Heart right ventricle (tissue), 16 donors: ENCODE measurements around the gene ACP3. TPM values are rescaled to one million over a fixed set of nuclear protein-coding genes. Genes with fewer than 3 reads are reported as not detected.

ENCODE experiments used
- ATAC-seq, 8 donors: fragments of 200-7000 bp; cut with Tn5 transposase; one replicate each; pipeline ENCODE4 v1.9.1; 2020; ENCODE audit warnings: mild to moderate bottlenecking in 8 of 8, moderate library complexity in 8 of 8, moderate number of reproducible peaks in 1 of 8
- DNase-seq, 2 donors: peaks; one replicate each; pipeline ENCODE4 v3.0.0-alpha.2; 2020
- H3K27ac ChIP-seq, 10 donors: fragments of 200-600 bp; sonication (generic) in 2 of 10; one replicate each; pipeline versions ENCODE4 v1.5.0 to v1.8.0; 2020 to 2022; ENCODE audit warnings: mild to moderate bottlenecking in 3 of 10
- H3K27me3 ChIP-seq, 7 donors: fragments of 200-600 bp; one replicate each; pipeline ENCODE4 v1.8.0; 2021 to 2022; ENCODE audit warnings: mild to moderate bottlenecking in 2 of 7
- H3K36me3 ChIP-seq, 9 donors: fragments of 200-600 bp; sonication (generic) in 1 of 9; one replicate each; pipeline versions ENCODE4 v1.5.0 to v1.8.0; 2020 to 2022; ENCODE audit warnings: mild to moderate bottlenecking in 2 of 9
- H3K4me1 ChIP-seq, 9 donors: fragments of 200-600 bp; sonication (generic) in 1 of 9; one replicate each; pipeline versions ENCODE4 v1.5.0 to v1.8.0; 2020 to 2022; ENCODE audit warnings: mild to moderate bottlenecking in 4 of 9
- H3K4me3 ChIP-seq, 10 donors: fragments of 200-600 bp; sonication (generic) in 2 of 10; one replicate each; pipeline versions ENCODE4 v1.5.0 to v1.8.0; 2020 to 2022; ENCODE audit warnings: mild to moderate bottlenecking in 7 of 10, moderate library complexity in 2 of 10
- H3K9me3 ChIP-seq, 11 donors: fragments of 200-600 bp in 10 of 11; sonication (generic) in 2 of 11; one replicate each; pipeline versions ENCODE4 v1.5.0 to v1.8.0; 2013 to 2022; ENCODE audit warnings: mild to moderate bottlenecking in 2 of 11, control low read depth in 1 of 11, moderate library complexity in 1 of 11
- WGBS, 2 donors: extraction: QIAGEN DNeasy Blood & Tissue Kit; methylation state at CpG; one replicate each; pipeline ENCODE4 v1.1.7; 2013; ENCODE audit warnings: inconsistent platforms in 1 of 2; 5-methylcytosine and 5-hydroxymethylcytosine counted together
- intact Hi-C, 10 donors: fragments of 100-400 bp; cut with DNase I; formaldehyde crosslinking; loops; one replicate each; pipeline versions ENCODE4 v1.11.1 to v1.14.2; 2022
- polyA plus RNA-seq, 2 donors: library from polyadenylated mRNA; stranded (reverse); fragments of 200-250 nt; gene quantifications; one replicate each; pipeline ENCODE4 v1.2.3, GENCODE V29; 2013
- total RNA-seq, 10 donors: library from RNA; stranded (reverse); fragmentation: NEBNext Ultra II Directional in 3 of 10; extraction: Animal tissue kit (Norgen Biotek cat#: 25700) in 3 of 10; gene quantifications; one replicate each; pipeline versions ENCODE4 v1.2.1 to v1.2.4, GENCODE V29; 2021 to 2023
- TF ChIP-seq, protein P1 (sequence below), 9 donors: fragments of 200-600 bp; sonication (generic) in 2 of 9; IDR thresholded peaks; one replicate each; pipeline versions ENCODE4 v1.5.0 to v1.8.0; 2021 to 2022; ENCODE audit warnings: antibody characterized with exemption in 9 of 9, mild to moderate bottlenecking in 5 of 9, moderate library complexity in 1 of 9
- donor health status: Arrhythmogenic right ventricular cardiomyopathy.
- donor health status: ischemic (EF 13 %, LVEDD 7.1; RV severe dilation, severe dysfunction).
- donor health status: healthy with polysubstance abuse.
- donor health status: DM: no; HTN: yes; CAD: no.
- donor health status: DM: no; HTN: no; CAD: no.
- donor health status: ischemic (EF 25% LVEDD 6.9; RV normal size, moderate dysfunction).
- donor health status: ischemic (EF 25% LVEDD 5.7; RV mildly dilated, moderate dysfunction).
- donor health status: healthy.
- donor health status: DM: yes; HTN: yes; CAD: no.
- donor health status: Ischemic cardiomyopathy.
- donor health status: ischemic (EF 35%, LVEDD 5.7; RV mildly dilated, moderate dysfunction).
- donor health status: nonischemic (EF 11% LVEDD 7.7; RV severe dilation, severe dysfunction).
- donor health status: DM: yes; HTN: yes; CAD: no.
- donor health status: PGD.
- donor health status: ischemic (EF 29% LVEDD 5.4; RV normal size, mild dysfunction).
- donor health status: nonischemic (EF 23%, LVEDD 6.1; RV moderate dilation, normal function).

Gene ACP3
- total and polyA plus RNA-seq, 12 donors = 0.09 to 3.3 (median 0.73) TPM; not detected in 2

DNA sequence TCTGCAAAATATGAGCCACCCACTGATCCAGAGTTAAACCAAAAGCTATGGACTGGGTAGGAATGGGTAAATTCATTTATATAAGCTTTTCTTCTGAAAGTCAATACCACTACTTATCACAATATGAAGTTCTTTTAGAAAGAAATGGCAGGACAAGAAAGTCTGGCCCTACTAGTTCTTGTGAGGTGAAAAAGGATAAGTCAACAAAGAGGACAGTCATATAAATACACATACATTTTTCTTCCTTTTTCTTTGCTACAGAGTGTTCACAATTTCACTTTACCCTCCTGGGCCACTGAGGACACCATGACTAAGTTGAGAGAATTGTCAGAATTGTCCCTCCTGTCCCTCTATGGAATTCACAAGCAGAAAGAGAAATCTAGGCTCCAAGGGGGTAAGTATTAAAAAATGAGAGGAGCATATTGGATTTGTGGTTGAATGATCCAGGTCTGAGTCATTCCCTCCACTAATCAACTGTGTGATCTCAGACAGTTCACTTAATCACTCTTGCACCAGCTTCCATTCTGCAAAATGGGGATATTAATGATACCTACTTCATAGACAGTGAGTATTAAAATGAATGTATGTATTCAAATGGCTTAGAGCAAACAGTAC, 27.6 kb downstream of the ACP3 start:
- peaks cover 0 to 25% (median 0%) of the 10 kb centered on the region in 9 donors for H3K4me1 ChIP-seq
- intact Hi-C loops = loop anchor here in 5 of 10 donors (5.0 to 10.0 kb wide), 4 partner anchors 90 to 552 kb away; partner anchors contain the start of gene CPNE4 (in 2 of the 5)
- no peak overlapping the region for H3K27ac ChIP-seq
- TF ChIP-seq, protein P1, sequence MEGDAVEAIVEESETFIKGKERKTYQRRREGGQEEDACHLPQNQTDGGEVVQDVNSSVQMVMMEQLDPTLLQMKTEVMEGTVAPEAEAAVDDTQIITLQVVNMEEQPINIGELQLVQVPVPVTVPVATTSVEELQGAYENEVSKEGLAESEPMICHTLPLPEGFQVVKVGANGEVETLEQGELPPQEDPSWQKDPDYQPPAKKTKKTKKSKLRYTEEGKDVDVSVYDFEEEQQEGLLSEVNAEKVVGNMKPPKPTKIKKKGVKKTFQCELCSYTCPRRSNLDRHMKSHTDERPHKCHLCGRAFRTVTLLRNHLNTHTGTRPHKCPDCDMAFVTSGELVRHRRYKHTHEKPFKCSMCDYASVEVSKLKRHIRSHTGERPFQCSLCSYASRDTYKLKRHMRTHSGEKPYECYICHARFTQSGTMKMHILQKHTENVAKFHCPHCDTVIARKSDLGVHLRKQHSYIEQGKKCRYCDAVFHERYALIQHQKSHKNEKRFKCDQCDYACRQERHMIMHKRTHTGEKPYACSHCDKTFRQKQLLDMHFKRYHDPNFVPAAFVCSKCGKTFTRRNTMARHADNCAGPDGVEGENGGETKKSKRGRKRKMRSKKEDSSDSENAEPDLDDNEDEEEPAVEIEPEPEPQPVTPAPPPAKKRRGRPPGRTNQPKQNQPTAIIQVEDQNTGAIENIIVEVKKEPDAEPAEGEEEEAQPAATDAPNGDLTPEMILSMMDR (IDR thresholded peaks at IDR 0.05) = no peak
- H3K27me3 ChIP-seq = no peaks in the 10 kb centered on the region
- no peaks in the 10 kb centered on the region for H3K9me3 ChIP-seq
- DNase-seq = no peak
- peaks cover 0 to 16% (median 0%) of the 10 kb centered on the region in 9 donors for H3K36me3 ChIP-seq
- no peak overlapping the region for H3K4me3 ChIP-seq
- no peak for ATAC-seq

DNA sequence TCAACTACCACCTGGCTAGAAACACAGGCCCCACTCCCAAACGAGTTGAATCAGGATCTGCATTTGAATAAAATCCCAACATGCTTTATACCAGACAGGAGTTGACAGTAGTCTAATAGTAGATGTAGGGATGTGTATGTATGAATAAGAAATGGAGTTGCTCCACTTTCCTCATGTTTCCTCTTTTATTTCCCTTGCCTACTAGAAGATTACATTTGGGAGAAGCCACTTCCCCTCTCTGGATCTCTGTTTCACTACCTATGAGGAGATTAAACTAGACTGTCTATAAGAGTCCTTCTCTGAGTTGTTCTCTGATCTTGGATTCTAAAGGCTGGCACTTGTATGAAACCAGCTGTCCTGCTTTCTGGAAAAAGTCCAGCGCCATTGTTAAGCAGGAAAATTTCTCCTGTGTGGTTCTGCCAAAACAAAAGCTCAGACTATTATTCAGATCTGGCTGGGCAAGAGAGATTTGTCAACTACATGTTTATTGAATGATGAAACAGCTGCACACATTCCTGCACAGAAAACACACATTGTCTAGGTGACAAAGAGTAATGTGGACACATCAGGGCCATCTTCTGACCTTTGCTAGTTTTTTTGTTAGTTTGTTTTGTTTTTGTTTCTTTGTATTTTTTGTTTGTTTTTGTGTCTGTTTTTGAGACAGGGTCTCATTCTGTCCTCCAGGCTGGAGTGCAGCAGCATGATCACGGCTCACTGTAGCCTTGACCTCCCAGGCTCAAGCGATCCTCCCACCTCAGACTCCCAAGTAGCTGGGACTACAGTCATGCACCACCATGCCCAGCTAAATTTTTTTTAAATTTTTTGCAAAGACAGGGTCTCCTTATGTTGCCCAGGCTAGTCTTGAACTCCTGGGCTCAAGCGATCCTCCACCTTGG, 29.9 kb downstream of the ACP3 start:
- Histone ChIP-seq H3K27me3 (no peaks in the 10 kb centered on the region), H3K9me3 (no peaks in the 10 kb centered on the region), H3K27ac (no peak overlapping the region), H3K36me3 (peaks cover 0 to 25% (median 0%) of the 10 kb centered on the region in 9 donors), H3K4me1 (peaks cover 0 to 23% (median 0%) of the 10 kb centered on the region in 9 donors), H3K4me3 (no peak overlapping the region)
- DNase-seq (peak in 1 of 2 donors; percentile 16), ATAC-seq (peak in 4 of 8 donors; percentile 28 to 51 (median 40))
- TF ChIP-seq, protein P1 (IDR thresholded peaks at IDR 0.05) = no peak
- intact Hi-C loops = loop anchor here in 3 of 10 donors (1.0 to 10.0 kb wide), 3 partner anchors 92 to 94 kb away; no protein-coding TSS in a partner anchor
- 70 to 74% methylated on average over 5 of the region's 5 CpGs for WGBS, 2 donors

DNA sequence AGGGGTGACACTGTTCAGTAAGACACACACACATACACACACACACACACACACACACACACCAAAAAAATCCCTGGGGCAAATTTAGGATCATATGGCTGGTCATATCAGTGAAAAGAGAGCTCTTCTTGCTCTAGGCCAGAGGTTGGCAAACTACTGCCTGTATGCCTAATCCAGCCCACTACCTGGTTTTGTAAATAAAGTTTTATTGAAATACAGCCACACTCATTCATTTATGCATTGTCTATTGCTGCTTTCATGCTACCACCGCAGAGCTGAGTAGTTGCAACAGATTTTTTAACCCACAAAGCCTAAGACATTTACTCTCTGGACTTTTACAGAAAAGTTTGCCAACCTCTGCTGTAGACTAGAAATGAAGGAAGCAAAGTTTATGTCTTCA, 30.6 kb downstream of the ACP3 start:
- Histone ChIP-seq H3K27me3 (no peaks in the 10 kb centered on the region), H3K4me1 (peaks cover 0 to 16% (median 0%) of the 10 kb centered on the region in 9 donors), H3K4me3 (no peak overlapping the region), H3K36me3 (peaks cover 0 to 25% (median 0%) of the 10 kb centered on the region in 9 donors), H3K9me3 (no peaks in the 10 kb centered on the region), H3K27ac (no peak overlapping the region)
- no peak for ATAC-seq
- TF ChIP-seq, protein P1 (IDR thresholded peaks at IDR 0.05) = no peak
- no peak for DNase-seq
- 34 to 39% methylated on average over 1 of the region's 1 CpG for WGBS, 2 donors
- intact Hi-C loops = loop anchor here in 3 of 10 donors (1.0 to 10.0 kb wide), 3 partner anchors 93 to 95 kb away; no protein-coding TSS in a partner anchor

DNA sequence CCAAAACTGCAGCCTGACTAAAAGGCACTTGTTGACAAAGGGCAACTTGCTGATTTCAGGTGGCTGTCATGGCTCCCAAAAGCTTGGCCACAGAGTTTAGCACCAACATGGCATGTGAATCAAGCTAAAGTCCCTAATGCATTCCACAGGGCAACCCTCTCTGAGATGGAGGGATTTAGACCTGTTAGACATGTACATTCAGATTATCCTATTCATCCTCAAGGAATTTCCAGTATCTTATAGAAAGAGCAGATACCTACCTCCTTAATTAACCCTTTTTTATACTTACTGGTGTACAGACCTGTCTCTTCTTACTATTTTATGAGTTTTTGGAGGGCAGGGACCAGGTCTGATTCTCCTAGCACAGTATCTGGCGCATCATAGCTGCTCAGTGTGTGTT, 31.3 kb downstream of the ACP3 start:
- TF ChIP-seq, protein P1 (IDR thresholded peaks at IDR 0.05) = no peak
- Histone ChIP-seq H3K27ac (no peak overlapping the region), H3K4me1 (peaks cover 0 to 10% (median 0%) of the 10 kb centered on the region in 9 donors), H3K9me3 (no peaks in the 10 kb centered on the region), H3K27me3 (no peaks in the 10 kb centered on the region), H3K4me3 (no peak overlapping the region), H3K36me3 (peaks cover 0 to 25% (median 0%) of the 10 kb centered on the region in 9 donors)
- DNase-seq (no peak), ATAC-seq (no peak)
- 97 to 98% methylated on average over 1 of the region's 1 CpG for WGBS, 2 donors
- intact Hi-C loops = loop anchor here in 1 of 10 donors (10.0 kb wide), 1 partner anchor 94 kb away; no protein-coding TSS in a partner anchor
